Testis (tissue), 3 donors: ENCODE data around the gene CCNY. TPM values are rescaled to one million over a fixed set of nuclear protein-coding genes. Genes with fewer than 3 reads are reported as not detected.

Source experiments
- DNase-seq: peaks from one replicate; pipeline ENCODE4 v3.0.0-alpha.2; 2019
- H3K27ac ChIP-seq, 2 donors: fragments of 200-600 bp; sonication (generic); one replicate each; pipeline ENCODE4 v1.5.1; 2019
- H3K27me3 ChIP-seq: fragments of 200-600 bp; sonication (generic); one replicate; pipeline ENCODE4 v1.5.1; 2019
- H3K36me3 ChIP-seq: fragments of 200-600 bp; sonication (generic); one replicate; pipeline ENCODE4 v1.5.1; 2017; ENCODE audit warnings: low read depth; ENCODE audit errors: missing control alignments
- H3K4me1 ChIP-seq: fragments of 200-600 bp; sonication (generic); one replicate; pipeline ENCODE4 v1.5.1; 2019
- H3K4me3 ChIP-seq, 2 donors: fragments of 200-600 bp; sonication (generic); one replicate each; pipeline ENCODE4 v1.5.1; 2017 to 2019
- H3K9me3 ChIP-seq: fragments of 200-600 bp; sonication (generic); one replicate; pipeline ENCODE4 v1.5.1; 2017
- POLR2A ChIP-seq: fragments of 450-650 bp; IDR thresholded peaks from one replicate; pipeline ENCODE4 v1.6.1; 2017; ENCODE audit warnings: antibody characterized with exemption, mild to moderate bottlenecking, moderate library complexity
- WGBS, 2 donors: methylation state at CpG; one replicate each; pipeline ENCODE4 v1.1.5; 2018; 5-methylcytosine and 5-hydroxymethylcytosine counted together
- intact Hi-C: fragments of 100-400 bp; cut with DNase I; formaldehyde crosslinking; loops from one replicate; pipeline ENCODE4 v1.15.1; 2023; ENCODE audit warnings: low total_unique reads
- polyA plus RNA-seq: library from polyadenylated mRNA; stranded (reverse); fragments of 350-450 nt; fragmentation: Illumina TruSeq; extraction: RNeasy Lipid Tissue Mini Kit (QIAGEN cat#74804); gene quantifications from one replicate; pipeline ENCODE4 v1.2.3, GENCODE V29; 2014; ENCODE audit warnings: low read depth, low replicate concordance; ENCODE audit not compliant: insufficient read depth
- total RNA-seq, 2 donors: library from RNA; depleted of rRNA; stranded (reverse); fragments of >200 nt; gene quantifications; one replicate each; pipeline ENCODE4 v1.2.3, GENCODE V29; 2016
- TF ChIP-seq, protein P1 (sequence below), 3 experiments: fragments of 450-650 bp in 2 of 3; fragments of 200-600 bp in 1 of 3; sonication (generic) in 1 of 3; IDR thresholded peaks; one replicate each; pipeline ENCODE4 v1.5.1; 2016 to 2019; ENCODE audit warnings: antibody characterized with exemption in 3 of 3, mild to moderate bottlenecking in 2 of 3, moderate library complexity in 1 of 3

CCNY gene
- total and polyA plus RNA-seq, 3 donors from 2014 or later, result 103 to 380 (median 132) TPM

DNA sequence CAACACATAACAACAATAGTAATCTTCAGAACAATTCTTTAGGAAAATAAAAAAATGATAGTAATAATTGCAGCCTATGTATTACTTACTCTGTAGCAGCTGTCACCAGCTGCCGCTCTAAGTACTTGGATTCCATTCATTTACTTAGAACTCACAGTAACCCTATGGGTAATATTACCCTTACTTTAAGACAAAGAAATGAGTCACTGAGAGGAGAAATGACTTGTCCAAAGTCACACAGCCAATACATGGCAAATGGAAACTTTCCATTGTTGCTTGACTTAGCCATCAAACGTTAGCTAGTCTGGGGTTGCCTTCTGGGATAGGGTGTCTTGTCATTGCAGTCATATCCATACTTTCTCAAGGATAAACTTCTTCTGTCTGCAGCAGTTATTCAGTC, 3.6 kb downstream of the CCNY start:
- Histone ChIP-seq H3K4me1 (peaks cover 24% of the 10 kb centered on the region), H3K36me3 (no peaks in the 10 kb centered on the region), H3K9me3 (no peaks in the 10 kb centered on the region), H3K27ac (no peak overlapping the region), H3K4me3 (no peak overlapping the region), H3K27me3 (no peaks in the 10 kb centered on the region)
- no peak for DNase-seq
- intact Hi-C loops, result no loop called here
- TF ChIP-seq, protein P1, sequence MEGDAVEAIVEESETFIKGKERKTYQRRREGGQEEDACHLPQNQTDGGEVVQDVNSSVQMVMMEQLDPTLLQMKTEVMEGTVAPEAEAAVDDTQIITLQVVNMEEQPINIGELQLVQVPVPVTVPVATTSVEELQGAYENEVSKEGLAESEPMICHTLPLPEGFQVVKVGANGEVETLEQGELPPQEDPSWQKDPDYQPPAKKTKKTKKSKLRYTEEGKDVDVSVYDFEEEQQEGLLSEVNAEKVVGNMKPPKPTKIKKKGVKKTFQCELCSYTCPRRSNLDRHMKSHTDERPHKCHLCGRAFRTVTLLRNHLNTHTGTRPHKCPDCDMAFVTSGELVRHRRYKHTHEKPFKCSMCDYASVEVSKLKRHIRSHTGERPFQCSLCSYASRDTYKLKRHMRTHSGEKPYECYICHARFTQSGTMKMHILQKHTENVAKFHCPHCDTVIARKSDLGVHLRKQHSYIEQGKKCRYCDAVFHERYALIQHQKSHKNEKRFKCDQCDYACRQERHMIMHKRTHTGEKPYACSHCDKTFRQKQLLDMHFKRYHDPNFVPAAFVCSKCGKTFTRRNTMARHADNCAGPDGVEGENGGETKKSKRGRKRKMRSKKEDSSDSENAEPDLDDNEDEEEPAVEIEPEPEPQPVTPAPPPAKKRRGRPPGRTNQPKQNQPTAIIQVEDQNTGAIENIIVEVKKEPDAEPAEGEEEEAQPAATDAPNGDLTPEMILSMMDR (IDR thresholded peaks at IDR 0.05), result no peak
- no peak for TF ChIP-seq POLR2A
- WGBS, 2 donors, result 66 to 75% methylated on average over 2 of the region's 2 CpGs

DNA sequence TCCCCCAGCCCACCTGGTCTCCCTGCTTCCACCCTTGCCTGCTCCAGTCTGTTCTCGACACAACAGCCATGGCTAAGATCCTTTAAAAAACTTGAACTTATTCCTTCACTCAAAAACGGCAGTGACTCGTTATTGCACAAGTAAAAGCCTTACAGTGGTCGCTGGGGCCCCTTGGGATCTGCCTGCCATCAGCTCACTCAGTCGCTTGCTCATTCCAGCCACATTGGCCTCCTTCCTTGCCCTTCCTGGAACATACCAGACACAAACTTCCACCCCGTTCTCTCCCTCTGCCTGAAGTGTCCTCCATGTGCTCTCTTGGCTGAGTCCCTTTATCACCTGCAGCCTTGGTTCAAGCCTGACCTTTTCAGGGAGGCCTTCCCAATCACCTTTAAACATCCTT, 4.7 kb downstream of the CCNY start:
- DNase-seq, result no peak
- peaks cover 17% of the 10 kb centered on the region for H3K4me1 ChIP-seq
- no peak overlapping the region for H3K27ac ChIP-seq
- 41 to 49% methylated on average over 6 of the region's 6 CpGs for WGBS, 2 donors
- H3K4me3 ChIP-seq, result no peak overlapping the region
- intact Hi-C loops, result no loop called here
- no peaks in the 10 kb centered on the region for H3K36me3 ChIP-seq
- no peaks in the 10 kb centered on the region for H3K27me3 ChIP-seq
- TF ChIP-seq POLR2A, result no peak
- TF ChIP-seq, protein P1 (IDR thresholded peaks at IDR 0.05), result no peak
- H3K9me3 ChIP-seq, result no peaks in the 10 kb centered on the region

DNA sequence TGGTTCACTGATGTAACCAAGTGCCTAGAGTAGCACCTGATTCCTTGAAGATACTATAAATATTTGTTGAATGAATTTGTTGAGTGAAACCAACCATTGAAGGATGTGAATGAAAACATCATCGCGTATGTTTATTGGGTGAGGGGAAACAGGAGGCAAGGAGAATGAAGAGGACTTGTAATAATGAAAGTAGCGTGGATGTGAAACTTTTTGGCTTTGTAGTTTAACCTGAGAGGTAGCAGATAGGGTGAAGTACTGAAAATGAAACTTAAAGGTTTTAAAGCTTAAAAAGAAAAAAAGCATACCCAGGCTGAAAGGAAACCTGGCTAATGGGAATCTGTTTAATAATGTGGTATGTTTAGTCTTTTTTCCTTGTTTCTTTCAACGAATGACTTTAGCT, 5.2 kb downstream of the CCNY start:
- no peak for DNase-seq
- no peak overlapping the region for H3K27ac ChIP-seq
- 70% methylated on average over 4 of the region's 4 CpGs for WGBS, 2 donors
- no peaks in the 10 kb centered on the region for H3K36me3 ChIP-seq
- no peak overlapping the region for H3K4me3 ChIP-seq
- TF ChIP-seq POLR2A, result no peak
- TF ChIP-seq, protein P1 (IDR thresholded peaks at IDR 0.05), result no peak
- H3K9me3 ChIP-seq, result no peaks in the 10 kb centered on the region
- intact Hi-C loops, result no loop called here
- no peaks in the 10 kb centered on the region for H3K27me3 ChIP-seq
- H3K4me1 ChIP-seq, result peaks cover 17% of the 10 kb centered on the region

DNA sequence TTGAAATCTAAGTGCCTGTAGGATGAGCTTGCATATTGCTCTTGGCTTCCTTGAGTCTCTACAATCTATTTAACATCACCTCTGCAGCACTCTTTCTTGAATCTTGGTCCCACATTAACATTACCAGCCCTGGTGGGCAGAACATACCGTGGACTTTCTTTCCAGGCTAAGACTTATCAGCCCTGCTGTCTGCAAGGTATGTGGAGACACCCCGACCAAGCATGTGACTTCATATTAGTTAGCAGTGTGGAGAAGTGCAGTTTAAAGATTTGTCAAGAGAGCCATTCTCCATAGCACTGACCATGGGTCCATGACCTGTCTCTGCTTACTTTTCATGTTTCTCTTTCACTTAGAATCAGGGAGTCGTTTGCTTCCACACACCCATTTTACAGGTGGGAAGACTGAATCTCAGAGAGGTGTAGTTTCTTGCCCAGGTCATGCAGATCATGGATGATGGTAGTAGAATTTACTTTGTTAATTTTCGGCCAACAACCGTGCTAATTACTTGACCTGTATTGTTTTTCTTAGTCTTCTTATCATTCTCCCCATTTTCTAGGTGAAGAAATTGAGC, 6.0 kb downstream of the CCNY start:
- Histone ChIP-seq H3K27ac (no peak overlapping the region), H3K4me1 (peaks cover 18% of the 10 kb centered on the region), H3K27me3 (no peaks in the 10 kb centered on the region), H3K36me3 (no peaks in the 10 kb centered on the region), H3K4me3 (no peak overlapping the region), H3K9me3 (no peaks in the 10 kb centered on the region)
- TF ChIP-seq, protein P1 (IDR thresholded peaks at IDR 0.05), result no peak
- TF ChIP-seq POLR2A, result no peak
- intact Hi-C loops, result no loop called here
- DNase-seq, result no peak
- 89 to 91% methylated on average over 5 of the region's 5 CpGs for WGBS, 2 donors

DNA sequence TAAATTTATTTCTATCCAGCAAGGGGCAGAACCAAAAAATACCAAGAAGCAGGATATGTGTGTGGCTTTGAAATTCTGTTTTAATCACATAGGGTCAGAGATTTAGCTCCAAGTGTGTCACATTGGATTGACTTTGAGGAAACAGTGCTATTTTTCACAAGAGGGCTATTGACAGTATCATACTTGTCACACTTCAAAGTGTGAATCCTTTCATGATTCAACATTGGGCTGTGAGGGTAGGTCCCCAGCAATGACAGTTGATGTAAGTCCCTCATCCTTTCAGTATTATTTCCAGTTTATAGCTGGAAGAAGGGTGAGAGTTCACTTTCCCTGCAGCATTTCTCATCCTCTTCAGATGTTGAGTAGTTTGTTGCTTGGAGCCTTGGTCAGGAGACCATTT, 7.4 kb downstream of the CCNY start:
- no peak for DNase-seq
- H3K4me1 ChIP-seq, result peaks cover 10% of the 10 kb centered on the region
- TF ChIP-seq, protein P1 (IDR thresholded peaks at IDR 0.05), result no peak
- TF ChIP-seq POLR2A, result no peak
- intact Hi-C loops, result no loop called here
- H3K36me3 ChIP-seq, result no peaks in the 10 kb centered on the region
- no peak overlapping the region for H3K27ac ChIP-seq
- no peaks in the 10 kb centered on the region for H3K9me3 ChIP-seq
- no peak overlapping the region for H3K4me3 ChIP-seq
- H3K27me3 ChIP-seq, result no peaks in the 10 kb centered on the region
